NCI-H2227 (cell line): ENCODE measurements around the gene LIPJ.

Experiments
- DNase-seq: peaks from one replicate; lab custom pipeline; 2025; ENCODE audit not compliant: unreplicated experiment; lab: John Stamatoyannopoulos, UW

Gene LIPJ, protein sequence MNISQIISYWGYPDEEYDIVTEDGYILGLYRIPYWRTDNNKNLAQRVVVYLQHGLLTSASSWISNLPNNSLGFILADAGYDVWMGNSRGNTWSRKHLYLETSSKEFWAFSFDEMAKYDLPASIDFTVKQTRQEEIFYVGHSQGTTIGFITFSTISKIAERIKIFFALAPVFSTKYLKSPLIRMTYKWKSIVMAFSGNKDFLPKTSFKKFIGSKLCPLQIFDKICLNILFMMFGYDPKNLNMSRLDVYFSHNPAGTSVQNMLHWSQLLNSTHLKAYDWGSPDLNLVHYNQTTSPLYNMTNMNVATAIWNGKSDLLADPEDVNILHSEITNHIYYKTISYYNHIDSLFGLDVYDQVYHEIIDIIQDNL

DNA sequence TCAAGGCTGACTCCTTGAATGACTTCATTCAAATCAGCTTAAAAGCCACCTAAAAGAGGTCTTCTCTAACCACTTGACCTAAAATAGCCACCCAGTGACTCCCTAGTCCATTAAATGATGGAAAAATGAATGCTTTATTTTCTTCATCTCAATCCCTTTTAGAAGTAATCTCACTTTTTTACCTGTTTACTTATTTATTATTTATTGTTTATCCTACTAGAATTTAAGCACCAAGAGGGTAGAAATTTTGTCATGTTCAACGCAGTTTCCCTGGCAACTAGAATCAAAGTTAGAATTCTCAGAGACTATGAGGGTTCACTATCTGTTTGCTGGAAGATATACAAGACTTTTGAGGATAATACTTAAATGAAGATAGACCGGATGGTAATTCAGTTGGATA is at the start of gene LIPJ:
TSS of gene LIPJ (plus strand) at position 301 of the 400 bp plus-strand sequence. CDS start 3,926 bp downstream, outside the sequence.
- DNase-seq, result no peak

DNA sequence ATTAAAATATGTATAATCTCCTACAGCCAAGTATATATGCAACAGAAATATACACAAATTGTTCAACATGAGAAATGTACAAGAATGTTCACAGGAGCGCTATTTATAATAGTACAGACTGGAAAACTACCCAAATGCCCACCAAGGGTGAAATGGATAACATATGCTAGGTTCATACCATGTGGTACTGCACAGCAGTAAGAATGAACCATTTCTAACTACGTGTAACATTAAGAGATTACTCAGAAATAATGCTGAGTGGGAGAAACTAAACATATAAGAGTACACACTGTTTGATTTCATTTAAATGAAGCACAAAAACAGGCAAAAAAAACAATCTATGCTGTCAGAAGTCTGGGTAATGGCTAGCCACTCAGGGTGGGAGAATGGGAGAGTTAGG is 49.2 kb upstream of the LIPJ start:
- no peak for DNase-seq

DNA sequence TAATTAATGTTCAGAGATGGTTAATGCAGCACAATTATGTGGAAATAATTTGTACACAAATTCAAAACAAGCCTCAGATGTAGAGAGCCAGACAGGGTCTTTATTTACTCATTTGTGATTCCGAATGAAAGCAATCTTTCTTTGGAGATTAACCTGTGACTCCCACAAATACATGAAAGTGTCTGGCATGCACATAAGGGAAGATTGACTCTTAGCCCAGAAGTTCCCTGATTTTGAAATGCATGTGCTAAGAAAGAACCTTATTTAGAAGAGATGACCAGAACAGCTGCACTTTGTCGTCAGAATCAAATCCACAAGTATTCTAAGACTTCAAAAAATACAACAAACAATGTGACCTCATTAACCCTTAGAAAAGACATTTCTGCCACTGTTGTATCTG is 48.5 kb upstream of the LIPJ start:
- DNase-seq, result no peak

DNA sequence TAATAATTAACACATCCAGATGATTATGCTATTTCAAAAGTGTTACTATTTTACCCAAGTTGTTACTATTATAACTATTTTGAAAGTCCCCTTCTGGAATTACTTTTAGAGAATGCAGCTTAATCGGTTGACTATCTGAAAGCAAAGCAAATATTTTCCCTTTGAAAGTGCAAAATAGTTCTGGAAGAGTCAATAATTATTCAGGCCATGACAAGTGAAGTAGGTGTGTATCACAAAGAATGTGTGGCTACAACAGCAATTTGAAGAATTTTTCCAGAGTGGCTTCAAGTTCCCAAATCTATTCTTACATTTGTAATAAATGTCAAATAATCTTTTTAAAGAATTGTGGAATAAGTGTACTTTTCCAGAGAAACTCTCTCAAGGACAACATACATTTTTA is 46.2 kb upstream of the LIPJ start:
- DNase-seq, result no peak

DNA sequence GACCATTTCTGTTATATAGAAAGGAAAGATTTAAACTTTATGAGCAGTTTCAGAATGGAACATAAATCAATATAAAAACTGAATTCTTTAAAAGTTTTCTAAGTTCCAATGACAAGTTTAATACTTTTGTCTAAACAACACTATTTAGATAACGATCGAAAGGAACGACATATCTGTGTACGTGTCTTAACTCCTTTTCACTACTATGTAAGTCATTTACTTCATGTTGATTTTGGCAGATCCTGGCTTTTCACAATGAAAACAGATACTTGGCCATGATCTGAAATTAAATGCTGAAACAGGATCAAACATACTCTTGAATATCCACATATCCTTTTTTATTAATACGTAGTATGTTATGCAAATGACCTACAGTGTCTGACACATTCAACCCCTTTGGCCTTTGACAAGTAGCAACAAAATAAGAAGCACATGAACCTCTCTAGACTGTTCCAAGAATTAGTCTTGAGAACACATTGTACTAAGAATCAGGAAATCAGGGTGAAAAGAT is 45.4 kb upstream of the LIPJ start:
- no peak for DNase-seq

DNA sequence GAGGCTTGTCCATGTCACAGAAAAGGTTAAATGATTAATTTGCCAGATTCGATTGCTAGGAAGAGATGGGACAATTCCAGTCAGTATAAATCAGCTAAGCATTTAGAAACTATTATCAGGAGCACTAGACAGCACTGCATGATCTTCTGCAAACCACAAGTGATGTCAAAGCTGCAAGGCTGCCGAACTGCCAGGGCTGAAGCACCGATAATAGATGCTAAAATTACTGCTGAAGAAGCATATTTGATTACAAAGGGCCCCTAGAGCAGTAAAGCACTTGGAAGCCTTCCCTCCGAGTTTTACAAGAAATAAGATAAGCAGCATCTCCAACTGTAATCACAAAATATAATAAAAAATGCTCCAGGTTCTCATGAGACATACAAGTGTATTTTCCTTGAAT is 44.0 kb upstream of the LIPJ start:
- DNase-seq, result no peak

DNA sequence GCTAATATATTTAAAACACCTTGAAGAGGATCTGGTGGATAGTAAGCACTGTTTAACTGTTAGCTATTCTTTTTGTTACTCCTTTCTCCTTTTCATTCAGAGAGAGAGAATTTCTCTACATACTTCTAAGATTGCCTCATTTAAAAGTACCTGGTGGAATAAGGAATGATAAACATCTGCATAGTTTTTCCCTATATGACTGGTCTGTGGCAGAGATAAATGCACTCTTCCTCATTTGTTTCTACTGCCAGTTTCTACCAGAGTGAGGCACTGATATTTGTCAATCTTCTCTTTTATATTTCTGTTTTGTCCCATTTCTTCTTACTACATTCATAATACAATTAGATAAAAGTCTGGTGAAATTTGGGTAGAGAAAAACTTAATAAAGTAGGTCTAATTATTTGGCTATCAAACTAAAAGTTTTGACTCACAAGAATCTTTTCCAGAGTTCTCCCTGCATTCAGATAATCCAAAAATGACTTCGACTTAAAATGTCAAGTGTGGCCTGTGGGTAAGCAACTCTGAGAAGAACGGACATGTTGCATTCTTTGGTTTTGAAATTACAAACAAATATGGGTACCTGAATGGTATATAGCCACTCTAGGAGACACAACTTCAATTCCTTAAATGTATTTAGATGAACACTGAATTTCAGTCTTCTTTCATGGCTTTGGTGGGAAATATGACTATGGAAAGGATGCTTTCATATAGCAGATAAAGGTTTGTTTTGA is 42.3 kb upstream of the LIPJ start:
- DNase-seq, result no peak

DNA sequence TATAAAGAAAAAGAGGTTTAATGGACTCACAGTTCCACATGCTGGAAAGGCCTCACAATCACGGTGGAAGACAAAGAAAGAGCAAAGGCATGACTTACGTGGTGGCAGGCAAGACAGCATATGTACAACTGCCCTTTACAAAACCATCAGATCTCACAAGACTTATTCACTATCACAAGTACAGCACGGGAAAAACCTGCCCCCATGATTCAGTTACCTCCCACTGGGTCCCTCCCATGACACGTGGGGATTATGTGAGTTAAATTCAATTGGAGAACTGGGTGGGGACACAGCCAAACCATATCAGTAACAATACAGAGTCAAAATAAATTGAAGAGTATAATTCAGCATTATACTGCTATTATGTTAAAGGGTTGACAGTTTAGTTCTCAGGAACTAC is 41.2 kb upstream of the LIPJ start:
- DNase-seq, result no peak

DNA sequence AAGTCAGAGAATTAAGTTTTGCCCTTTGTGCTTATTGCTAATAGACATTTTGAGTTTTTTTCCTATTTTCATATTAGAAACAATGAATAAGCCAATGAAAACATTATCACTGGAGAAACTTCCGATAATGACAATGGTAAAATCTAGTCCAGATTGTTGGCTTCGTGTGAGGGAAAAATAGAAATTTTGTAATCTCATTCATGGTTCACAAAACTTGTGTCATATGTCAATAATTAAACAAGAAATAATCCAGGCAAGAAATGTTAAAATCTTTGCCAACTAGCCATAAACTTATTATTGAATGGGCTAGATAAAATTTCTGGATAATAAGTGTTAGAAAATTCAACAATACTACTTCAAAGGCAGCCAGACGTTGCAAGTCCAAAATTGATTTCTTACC is 40.1 kb upstream of the LIPJ start:
- DNase-seq, result no peak

DNA sequence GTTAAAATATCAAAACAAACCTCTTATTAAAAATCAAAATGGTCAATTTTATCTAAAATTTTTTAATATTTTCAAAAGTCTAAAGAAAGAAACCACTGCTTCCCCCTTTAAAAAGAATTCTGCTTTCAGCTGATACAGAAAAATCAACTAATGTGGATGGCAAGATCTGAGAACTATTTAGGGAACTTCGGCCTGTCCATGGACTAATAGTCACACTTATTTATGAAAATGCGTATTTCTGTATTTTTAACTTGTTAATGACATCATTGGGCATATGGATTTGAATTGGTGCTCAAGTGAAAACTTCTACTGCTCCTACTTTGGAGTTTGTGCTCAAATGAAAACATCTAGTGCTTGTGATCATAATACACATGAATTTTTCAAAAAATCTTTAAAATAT is 35.3 kb upstream of the LIPJ start:
- no peak for DNase-seq

DNA sequence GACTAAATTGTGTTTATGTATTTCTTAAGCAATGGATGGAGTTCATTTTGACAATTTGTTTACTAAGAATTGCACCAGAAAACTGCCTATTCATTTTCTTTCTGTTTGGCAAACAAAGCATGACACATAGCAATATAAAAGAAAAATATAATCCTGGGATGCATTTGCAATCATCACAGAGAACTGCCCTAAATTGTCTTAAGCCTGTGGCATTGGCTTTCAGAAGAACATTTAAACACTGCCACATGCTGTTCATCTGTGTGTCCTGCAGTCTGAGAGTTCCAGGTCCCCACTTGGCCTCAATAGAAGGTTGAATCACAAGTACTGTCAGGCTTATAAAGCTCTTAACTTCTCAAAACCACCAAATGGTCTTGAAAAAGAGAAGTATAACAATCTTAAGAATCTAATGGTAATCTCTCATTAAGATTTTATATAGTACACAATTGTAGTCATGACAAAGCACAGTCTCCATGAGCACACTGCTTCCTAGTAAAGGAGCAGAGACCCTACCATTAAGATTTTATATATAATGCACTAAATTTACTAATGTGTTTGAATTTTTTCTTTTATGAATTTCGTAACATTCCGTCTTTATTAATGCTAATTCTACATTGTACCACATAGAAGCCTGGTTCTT is 33.3 kb upstream of the LIPJ start:
- DNase-seq, result peak; percentile 48

DNA sequence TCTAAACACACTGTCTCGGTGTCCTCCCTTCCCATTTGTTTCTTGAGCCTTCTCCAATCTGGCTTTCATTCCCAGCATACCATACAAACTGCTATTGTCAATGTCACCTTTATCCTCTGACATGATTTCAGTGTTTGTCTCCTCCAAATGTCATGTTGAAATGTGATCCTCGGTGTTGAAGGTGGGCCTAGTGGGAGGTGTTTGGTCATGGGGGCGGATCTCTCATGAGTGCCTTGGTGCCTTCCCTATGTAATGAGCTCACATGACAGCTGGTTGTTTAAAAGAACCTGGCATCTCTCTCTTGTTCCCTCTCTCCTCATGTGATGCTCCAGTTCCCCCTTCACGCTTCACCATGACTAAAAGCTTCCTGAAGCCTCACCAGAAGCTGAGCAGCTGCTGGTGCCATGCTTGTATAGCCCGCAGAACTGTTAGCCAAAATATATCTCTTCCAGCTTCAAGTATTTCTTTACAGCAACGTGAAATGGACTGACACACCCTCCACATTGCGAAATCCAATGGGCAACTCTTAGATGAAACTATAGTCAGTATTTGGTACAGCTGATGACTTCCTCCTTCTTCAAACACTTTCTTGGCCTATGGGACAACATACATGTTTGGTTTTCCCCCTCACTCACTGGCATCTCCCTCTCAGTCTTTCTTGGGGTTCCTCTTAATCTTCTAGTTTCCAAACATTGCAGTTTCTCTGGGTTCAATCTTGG is 31.2 kb upstream of the LIPJ start:
- DNase-seq, result no peak

DNA sequence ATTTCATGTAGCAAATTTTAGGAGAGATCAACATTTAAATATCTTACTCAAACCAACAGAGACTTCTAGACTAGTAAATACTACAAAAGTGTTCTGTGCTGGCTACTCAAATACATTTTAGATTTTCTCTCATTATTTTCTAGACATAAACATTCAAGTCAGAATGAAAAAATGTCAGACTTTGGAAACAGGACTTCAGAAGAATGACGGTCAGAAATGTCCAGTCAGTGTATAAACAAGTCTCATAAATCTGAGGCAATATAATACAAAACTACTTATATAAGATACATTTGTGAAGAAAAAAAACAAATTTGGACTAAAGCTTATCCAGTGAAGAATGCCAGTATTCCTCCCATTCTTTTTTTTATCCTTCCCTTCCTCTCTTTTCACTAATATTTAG is 29.3 kb upstream of the LIPJ start:
- DNase-seq, result no peak

DNA sequence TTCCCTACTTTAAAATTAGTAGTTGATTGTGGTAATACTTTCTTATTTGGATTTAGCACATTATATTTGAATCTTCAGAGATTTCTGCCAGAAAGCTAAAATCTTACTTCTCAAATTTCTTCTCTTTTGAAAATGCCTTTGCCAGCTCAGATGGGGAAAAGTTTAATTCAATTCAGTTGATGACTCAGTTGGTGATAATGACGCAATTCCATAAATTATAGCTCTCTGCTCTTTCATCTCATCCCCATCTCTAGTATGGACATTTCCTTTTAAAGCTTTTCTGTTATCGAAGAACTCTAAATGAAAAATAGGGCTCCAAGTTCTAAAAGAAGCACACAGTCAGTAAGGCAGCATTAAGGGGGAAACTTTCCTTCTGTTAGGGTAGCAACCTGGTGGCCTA is 28.9 kb upstream of the LIPJ start:
- DNase-seq, result no peak

DNA sequence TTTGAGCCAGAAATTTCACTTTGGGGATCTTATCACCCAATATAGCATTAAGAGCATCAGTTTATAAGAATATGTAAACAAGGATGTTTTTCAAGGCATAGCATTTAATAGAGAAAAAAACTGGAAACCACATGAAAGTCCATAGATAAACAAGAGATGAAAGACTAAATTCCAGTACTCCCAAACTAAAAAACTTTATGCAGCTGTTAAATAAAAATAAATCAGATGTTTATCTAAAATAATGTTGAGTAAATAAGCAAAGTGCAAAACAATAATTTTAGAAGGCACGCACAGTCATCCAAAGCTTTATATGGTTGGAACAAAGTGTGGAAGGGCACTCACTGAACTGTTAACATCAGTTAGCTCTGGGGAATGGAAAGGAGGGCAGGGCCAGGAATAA is 24.4 kb upstream of the LIPJ start:
- no peak for DNase-seq

DNA sequence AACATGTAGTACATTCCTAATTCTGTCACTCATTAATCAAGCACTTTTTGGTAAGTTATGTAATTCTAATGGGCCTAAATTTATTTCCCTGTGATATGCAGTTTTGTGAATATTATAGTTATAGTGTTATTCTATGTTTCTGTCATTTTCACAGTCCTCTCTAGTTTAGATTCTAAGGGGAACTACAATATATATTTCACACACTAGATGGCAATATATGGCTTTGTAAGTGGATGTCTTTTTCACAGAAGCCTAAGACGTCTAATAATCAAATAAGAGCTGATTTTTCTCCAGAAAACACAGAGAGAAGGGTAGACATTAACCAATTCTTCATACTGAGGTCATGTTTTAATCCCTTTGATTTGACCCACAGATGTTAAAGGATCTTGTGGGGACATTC is 21.5 kb upstream of the LIPJ start:
- DNase-seq, result peak; percentile 41

DNA sequence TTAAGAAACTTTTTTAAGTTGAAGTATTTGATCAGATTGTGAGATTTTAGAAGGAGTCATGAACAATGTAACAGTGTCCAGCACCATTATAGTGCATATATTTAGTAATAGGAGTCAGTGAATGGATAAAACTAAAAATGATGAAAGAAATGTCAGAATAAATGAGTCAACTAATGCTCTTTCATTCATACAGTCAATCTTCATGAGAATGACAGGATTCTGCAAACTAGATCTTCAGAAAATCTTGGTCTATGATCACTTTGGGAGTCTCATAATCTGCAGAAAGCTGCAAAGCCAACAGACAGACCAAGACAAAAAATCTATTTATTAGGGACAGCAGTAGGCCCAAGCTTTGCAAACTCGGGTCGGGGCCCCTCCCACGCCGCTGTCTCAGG is 4.2 kb upstream of the LIPJ start:
- DNase-seq, result no peak

DNA sequence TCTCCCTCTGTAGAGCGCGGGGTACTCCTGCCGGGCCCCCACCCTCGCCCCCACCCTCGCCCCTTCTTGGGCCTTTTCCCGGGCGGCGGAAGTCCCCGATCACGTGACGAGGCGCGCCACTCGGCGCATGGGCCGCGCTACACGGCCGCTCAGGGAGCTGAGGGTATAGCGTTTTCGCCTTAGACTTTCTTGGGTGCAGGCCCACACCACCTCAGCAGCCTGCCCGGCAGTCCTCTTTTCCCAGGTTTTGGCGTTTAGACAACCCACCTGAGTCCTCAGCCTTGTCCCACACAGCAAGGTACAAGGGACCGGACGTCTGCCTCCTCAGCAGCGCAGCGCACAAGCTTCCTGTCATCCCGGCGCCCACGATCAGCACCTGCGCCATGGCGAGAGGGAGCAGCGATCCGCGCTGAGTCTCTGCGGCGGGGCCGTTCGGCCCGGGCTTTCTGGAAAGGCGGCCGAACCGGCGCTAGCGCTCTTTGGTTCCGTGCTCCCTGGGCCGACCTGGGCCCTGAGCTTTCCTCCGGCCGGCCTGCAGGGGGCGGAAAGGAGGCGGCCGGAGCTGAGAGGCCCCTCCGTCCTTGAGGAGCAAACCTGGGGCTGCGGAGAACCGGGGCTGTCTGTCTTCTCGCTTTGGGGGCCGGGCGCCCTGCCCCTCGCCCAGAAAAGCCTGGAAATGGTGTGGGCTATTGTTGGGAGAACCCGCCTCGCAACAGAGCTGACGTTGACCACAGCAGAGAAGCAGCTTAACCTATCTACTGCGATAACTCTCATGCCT is 3.6 kb upstream of the LIPJ start, which contains the start of gene RNLS:
TSS of gene RNLS (minus strand) at position 513 of the 778 bp plus-strand sequence.
- peak; percentile 87 for DNase-seq

DNA sequence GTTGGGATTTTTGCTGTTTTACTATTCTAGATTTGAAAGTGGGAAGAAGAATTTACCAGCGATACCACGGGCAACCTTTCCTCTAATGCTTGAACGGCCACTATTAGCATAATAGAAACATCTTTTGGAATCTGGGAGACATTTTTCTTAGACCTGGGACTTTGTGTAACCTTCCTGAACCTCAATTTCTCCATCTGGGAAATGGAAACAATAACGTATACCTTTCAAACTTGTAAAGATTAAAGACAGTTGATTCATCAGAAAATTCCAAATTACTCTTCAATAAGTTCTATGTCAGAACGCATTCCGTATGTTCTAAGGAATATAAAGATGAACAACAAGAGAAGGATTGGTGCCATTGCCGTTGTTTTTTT is 3.0 kb upstream of the LIPJ start:
- DNase-seq, result no peak

DNA sequence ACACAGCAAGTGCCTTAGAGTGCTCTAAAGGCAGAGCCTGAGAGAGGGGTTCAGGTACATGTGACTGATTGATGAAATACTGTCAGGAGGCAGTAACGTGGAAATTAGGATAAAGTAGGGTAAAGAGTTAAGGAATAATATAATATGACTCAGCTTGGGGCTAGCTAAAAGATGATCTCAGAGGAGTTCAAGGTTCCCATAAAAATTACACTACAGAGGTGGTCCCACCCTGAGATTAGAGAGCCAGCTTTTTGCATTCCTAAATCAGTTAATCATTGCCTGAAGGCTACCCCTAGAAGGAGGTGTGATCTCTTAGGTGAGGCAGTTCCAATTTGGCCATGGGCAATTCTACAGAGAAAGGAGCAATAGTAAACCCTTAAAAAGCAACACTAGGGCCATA is 5.8 kb downstream of the LIPJ start:
- no peak for DNase-seq

DNA sequence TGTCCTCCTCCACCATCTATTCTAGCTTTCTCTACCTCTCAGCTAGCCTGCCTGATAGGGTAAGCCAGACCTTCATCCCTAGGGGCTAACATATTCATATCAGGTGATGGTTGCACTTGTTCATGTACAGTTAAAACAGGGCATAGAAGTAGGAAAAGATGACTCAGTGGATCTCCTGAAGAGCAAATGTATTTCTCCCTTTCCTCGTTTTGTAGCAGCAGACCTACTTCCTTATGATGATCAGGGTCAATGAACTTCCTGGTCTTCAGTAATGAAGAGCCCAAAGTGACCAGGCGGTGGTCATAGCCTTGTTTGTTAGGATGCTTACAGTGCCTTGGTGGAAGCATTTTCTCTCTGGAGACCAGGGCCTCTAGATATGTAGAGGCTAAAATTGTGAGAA is 6.3 kb downstream of the LIPJ start:
- DNase-seq, result no peak
